RKO (cell line): ENCODE measurements around the gene PIH1D2.
"Not testable (repeated sequence)": the region's sequence is repeated elsewhere in the genome, so short reads cannot be mapped to it uniquely, and the experiment has no call there.

Experiments used
- DNase-seq: peaks from one replicate; pipeline ENCODE4 v3.0.0-alpha.2; 2016; ENCODE audit warnings: low spot score

PIH1D2 gene

DNA sequence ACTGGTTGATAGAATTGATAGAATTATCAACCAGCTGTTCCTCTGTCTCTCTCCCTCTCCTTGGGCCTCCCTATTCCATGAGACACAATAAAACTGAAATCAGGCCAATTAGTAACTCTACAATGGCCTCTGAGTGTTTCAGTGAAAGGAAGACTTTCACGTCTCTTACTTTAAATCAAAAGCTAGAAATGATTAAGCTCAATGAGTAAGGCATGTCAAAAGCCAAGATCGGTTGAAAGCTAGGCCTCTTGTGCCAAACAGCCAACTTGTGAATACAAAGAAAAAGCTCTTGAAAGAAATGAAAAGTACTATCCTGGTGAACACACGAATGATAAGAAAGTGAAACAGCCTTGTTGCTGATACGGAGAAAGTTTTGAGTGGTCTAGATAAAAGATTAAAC lies 16.6 kb downstream of the PIH1D2 start:
- no peak for DNase-seq

DNA sequence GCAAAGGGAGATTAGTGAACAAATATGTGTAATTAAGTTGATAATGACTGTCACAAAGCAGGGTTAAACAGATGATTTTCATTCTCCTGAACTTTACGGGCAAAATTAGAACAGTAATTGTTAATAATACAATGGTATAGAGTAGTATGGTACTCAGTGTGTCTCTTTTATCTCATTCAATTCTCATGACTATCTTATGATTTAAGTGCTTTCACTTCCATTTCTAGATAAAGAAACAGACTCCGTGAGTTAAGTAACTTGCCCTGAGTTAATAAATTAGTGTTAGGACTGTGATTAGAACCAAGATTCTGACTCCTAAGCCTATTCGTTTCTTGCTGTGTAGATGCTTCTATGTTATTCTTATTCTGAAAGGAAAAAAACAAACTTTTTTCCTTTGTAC lies 22.0 kb downstream of the PIH1D2 start:
- DNase-seq, result no peak

DNA sequence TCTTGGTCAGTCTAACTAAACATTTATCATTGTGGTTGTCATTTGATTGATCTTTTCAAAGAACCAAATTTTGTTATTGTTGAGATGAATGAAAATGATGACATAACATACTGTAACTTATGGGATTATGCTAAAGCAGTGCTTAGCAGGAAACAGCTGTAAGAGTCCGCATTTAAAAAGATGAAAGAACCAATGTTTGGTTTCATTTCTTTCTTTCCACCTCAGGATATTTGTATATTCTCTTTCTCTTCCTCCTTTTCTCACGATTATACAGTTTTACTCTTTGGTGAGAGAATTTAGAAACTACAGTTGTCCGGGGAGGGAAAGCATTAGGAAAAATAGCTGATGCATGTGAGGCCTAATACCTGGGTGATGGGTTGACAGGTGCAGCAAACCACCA lies 23.1 kb downstream of the PIH1D2 start:
- DNase-seq, result no peak

DNA sequence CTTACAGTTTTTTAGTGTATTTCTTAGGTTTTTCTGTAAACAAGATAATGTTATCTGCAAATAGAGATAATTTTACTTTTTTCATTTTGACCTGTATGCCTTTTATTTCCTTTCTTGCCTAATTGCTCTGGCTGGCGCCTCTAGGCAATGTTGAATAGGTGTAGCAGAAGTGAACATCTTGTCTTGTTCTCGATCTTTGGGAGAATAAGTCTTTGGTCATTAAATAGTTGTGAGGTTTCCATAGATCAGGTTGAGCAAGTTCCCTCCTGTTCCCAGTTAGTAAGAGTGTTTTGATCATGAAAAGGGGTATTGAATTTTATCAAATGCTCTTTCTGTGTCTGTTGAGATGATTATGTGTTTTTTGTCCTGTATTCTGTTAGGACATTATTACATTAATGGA lies 24.0 kb downstream of the PIH1D2 start:
- DNase-seq, result no peak

DNA sequence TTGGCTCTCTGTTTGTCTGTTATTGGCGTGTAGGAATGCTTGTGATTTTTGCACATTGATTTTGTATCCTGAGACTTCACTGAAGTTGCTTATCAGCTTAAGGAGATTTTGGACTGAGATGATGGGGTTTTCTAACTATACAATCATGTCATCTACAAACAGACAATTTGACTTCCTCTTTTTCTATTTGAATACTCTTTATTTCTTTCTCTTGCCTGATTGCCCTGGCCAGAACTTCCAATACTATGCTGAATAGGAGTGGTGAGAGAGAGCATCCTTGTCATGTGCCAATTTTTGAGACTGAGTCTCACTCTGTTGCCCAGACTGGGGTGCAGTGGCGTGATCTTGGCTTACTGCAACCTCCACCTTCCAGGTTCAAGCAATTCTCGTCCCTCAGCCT lies 25.6 kb downstream of the PIH1D2 start:
- not testable (repeated sequence) for DNase-seq

DNA sequence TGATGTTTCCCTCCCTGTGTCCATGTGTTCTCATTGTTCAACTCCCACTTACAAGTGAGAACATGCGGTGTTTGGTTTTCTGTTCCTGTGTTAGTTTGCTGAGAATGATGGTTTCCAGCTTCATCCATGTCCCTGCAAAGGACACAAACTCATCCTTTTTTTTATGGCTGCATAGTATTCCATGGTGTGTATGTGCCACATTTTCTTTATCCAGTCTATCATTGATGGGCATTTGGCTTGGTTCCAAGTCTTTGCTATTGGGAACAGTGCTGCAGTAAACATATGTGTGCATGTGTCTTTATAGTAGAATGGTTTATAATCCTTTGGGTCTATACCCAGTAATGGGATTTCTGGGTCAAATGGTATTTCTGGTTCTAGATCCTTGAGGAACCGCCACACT lies 27.2 kb downstream of the PIH1D2 start:
- not testable (repeated sequence) for DNase-seq

DNA sequence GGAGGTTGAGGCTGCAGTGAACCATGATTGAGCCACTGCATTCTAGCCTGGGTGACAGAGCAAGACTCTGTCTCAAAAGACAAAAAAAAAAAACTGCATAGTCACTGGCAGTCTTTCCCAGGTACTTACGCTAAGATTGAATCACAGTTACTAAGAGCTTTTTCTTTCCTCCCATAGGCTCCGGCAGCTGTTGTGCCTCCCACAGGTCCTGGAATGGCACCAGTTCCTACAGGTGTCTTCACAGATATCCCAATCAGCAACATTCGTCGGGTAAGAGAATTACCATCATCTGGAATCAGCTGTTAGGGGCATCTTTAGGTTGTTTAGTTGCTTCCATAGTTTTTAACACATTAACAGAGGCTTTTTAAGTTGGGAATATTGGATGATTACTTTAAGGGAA lies 28.9 kb downstream of the PIH1D2 start:
- no peak for DNase-seq

DNA sequence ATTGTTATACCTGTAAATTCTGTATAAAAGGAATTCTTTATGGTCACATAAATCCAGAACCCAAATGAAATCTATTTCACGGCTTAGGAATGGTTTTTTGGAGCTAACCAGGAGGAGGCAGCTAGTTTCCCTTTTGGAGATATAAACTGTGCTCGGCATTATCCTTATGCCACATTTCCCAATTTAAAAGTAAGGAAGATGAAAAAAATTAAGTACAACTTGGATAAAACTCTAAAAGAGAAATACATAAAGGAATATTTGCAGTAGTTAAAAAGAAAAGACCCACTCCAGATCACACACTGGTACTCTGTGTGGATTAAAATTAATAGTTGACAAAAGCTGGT lies 30.9 kb downstream of the PIH1D2 start:
- DNase-seq, result no peak

DNA sequence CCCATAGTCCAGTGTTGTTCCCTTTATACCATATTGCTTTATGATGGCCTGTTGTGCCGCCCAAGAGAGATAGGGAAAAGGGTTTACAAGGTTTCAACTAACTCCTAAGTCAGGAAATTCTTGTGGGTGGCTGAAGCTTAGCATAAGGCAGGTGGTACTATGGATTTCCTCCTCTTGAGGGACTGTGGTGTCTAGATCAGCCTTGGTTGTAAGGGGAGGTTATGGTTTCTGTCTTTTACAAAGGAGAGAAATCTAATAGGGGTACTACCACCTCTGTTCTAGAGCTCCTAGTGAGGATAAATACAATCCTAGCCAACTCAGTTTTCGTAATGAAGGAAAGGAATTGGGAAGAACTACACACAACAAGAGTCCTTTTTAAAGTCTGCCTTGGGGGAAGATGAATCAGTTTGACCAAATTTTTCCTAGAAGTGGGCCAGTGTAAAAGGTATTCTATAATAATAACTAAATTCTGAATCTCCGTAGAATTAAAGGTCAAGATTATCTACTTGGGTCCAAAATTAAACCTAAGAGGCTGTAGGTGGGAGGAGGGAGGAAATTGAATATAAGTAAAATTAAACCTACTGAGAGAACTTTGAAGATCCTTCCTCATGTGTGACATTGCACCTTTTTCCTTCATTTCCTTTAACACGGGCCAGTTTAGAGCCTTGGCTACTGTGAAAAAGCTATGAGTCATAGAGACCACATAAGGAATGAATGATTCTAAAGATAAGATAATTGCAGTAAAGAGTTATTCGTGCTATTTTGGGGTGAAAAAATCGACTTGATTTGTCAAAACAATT lies 31.5 kb downstream of the PIH1D2 start:
- no peak for DNase-seq

DNA sequence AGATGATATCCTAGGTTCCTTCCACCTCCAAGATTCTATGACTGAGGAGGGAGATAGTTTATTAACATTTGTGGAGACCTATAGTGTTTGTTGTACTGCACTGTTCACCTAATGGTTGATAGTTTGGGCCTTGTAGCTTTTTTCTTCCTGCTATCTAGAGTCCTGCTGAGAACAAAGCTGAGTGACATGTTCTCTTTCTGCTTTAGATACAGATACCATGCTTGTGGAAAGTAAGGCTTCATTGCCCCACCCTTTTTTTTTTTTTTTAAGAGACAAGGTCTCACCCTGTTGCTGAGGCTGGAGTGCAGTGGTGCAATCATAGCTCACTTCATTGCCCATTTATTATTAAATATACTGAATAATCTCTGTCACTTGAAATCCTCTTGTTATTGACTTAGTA lies 36.3 kb downstream of the PIH1D2 start:
- no peak for DNase-seq

DNA sequence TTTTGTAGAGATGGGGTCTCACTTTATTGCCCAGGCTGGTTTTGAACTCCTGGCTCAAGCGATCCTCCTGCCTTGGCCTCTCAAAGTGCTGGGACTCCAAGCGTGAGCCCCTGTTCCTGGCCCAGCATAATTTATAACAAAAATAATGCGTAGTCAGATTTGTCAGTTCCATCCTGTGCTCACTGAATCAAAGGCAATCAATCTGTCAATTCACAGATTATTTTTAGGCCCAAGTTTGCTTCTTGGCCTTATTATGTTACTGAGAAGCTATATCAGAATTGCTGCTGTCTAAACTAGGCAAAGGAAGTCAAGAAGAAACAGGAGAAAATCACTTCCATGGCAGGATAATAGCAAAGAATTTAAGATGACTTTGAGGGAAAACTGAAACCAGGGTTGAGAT lies 39.9 kb downstream of the PIH1D2 start:
- DNase-seq, result no peak

DNA sequence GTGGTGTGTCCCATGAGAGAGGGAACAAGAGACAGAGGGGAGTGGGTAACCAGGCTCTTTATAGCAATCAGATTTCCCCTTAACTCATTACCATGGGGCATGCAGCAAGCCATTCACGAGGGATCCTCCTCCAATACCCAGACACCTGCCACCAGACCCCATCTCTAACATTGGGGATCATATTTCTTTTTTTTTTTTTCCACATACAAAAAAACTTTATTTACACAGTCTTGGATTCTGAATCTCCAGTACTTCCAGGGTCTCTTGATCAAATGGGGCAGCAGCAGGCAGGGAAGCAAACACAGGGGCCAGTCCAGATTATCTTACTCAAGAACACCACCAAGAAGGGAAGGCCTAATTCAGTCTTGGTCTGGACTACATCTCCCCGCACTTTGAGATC lies 44.4 kb downstream of the PIH1D2 start:
- no peak for DNase-seq

DNA sequence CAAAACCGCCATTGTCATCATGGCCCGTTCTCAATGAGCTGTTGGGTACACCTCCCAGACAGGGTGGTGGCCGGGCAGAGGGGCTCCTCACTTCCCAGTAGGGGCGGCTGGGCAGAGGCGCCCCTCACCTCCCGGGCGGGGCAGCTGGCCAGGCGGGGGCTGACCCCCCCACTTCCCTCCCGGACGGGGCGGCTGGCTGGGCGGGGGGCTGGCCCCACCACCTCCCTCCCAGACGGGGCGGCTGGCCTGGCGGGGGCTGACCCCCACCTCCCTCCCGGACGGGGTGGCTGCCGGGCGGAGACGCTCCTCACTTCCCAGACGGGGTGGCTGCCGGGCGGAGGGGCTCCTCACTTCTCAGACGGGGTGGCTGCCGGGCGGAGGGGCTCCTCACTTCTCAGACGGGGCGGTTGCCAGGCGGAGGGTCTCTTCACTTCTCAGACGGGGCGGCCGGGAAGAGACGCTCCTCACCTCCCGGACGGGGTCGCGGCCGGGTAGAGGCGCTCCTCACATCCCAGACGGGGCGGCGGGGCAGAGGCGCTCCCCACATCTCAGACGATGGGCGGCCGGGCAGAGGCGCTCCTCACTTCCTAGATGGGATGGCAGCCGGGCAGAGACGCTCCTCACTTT lies 46.9 kb downstream of the PIH1D2 start:
- DNase-seq, result not testable (repeated sequence)

DNA sequence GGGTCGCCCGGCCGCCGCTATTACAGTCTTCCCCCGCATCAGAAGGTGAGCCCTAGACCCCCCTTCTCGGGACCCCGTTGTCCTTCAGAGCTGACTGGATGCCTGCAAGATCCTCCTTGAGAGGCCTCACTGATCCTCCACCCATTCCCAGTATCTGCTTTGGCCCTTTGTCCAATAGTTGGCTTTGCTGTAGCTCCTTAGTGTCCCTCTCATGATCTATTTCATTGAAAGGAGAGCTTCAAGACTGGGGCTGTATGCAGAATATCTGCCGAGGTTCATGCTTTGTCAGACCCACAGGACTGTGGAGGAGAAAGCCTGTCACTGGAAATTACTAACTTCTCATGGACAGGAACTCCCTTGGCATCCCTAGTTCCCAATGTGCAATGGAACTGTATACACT lies 48.1 kb downstream of the PIH1D2 start:
- DNase-seq, result peak; percentile 24

DNA sequence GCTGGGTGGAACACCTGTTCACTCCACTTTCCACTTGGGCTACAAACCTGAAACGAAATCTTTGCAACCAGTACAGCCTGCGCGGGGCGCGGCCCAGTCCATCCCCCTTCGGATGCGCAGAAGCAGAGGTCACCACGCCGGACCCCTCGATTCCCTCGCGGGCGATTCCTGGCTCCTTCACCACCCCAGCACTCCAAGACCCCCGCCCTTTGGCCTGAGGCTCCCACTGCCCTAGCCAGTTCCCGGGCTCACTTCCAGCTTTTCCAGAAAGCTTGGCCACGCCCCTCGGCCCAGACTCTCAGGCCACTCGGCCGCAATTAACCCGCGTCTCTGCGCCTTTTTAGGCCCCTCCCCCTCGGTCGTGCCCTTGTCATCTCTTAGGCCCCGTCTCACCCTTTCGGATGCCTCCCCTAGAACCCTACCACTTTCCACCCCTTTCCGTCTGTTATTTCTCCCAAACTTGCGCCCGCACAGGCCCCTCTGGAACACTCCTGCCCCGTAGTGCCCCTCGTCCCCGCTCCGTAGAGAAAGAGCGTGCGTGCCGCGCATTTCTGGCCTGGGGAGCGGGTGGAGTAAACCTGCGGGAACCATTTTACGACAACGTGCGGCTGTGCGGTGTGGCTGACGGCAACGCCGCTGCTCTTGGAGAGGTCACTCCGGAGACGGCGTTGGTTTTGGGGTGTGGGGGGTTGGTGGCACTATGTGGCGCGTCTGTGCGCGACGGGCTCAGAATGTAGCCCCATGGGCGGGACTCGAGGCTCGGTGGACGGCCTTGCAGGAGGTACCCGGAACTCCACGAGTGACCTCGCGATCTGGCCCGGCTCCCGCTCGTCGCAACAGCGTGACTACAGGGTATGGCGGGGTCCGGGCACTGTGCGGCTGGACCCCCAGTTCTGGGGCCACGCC lies 48.8 kb downstream of the PIH1D2 start, which contains the start of gene DLAT:
Gene DLAT, plus strand, starts transcription at position 636 of the 906 bp plus-strand sequence. Its CDS starts 65 bp downstream, at position 701.
- DNase-seq, result peak; percentile 91

DNA sequence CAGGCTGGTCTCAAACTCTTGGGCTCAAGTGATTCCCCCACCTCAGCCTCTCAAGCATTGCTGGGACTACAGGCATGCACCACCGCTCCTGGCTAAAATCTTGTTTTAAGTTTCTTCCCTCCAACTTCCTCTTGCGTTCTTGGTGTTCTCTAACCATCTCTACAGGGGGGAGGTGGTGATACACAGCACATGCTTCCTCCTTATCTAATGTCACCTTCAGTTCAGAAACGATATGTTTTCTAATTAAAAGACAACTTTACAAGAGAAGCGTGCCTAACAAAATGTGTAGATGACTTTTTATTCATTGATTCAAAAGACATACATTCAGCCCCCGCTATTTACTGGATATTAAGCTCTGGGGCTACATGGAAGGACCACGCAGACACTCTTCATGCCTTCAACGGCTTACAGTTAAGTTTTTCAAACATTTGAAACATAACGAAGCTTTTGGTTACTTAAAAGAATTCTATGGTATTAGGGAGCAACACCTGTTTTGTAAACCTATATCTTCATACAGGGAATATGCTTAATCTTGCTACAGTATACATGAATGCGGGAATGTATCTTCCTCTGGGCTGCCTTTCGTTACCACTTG lies 49.5 kb downstream of the PIH1D2 start:
- peak; percentile 45 for DNase-seq

DNA sequence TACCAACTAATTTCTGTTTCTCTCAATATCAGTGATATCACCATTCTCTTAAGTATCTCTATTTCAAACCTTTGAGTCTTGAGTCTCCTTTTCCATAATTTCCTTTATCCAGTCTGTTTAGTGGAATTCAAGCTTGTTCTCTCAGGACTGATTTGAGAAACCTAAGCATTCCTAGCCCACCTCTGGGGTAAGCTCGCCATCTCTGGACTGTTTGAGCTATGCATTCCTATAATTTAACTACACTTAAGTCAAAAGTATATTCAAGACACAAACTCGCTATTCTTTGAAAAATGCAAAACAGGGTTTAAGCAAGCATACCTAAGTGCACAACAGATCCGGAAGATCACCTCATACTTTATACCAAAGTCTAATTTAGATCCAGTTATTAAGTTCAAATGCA lies 50.7 kb downstream of the PIH1D2 start:
- peak; percentile 18 for DNase-seq

DNA sequence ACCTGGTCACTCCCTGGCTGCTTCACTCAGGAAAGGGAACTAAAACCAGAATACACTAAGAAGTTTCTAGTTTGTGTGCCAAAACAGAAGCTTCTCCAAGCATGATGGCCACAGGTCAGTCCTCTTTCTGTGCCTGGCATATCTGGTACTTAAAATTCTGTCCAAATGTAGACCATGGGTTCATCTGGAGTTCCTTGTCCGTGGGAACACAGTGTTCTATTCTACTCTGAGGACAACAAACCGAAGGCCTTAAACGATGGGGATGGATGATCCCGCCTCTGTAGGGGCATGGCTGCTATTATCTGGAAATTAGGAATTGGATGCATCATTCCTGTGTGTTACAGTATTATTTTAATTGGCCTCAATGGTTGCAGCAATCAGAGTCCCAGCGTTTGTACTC lies 54.8 kb downstream of the PIH1D2 start:
- DNase-seq, result no peak
